Activated CD8-positive, alpha-beta T cell treated with anti-CD3 and anti-CD28 coated beads for 36 hours (primary cell): ENCODE results near the gene PTPRN2. TPM values are rescaled to one million over a fixed set of nuclear protein-coding genes. Genes with fewer than 3 reads are reported as not detected.

ENCODE experiments used
- ATAC-seq: fragments of 200-7000 bp; cut with Tn5 transposase; one replicate; pipeline ENCODE4 v1.10.0; 2021; ENCODE audit warnings: mild to moderate bottlenecking, moderate library complexity
- CTCF ChIA-PET: fragments of 350-600 bp; sonication (Branson Sonifier 250); formaldehyde crosslinking; loops from one replicate; lab custom pipeline; 2021; ENCODE audit warnings: antibody characterized with exemption; lab: Charles Lee
- POLR2A ChIA-PET: fragments of 350-600 bp; sonication (Branson Sonifier 250); formaldehyde crosslinking; loops from one replicate; lab custom pipeline; 2021; ENCODE audit warnings: antibody characterized with exemption; lab: Charles Lee
- DNase-seq: peaks from one replicate; pipeline ENCODE4 v3.0.0-alpha.2; 2020
- H3K27ac Mint-ChIP-seq: one replicate; pipeline ENCODE4 v1.8.0; 2021; ENCODE audit warnings: mild to moderate bottlenecking, mixed read lengths
- H3K27me3 Mint-ChIP-seq: one replicate; pipeline ENCODE4 v1.8.0; 2021; ENCODE audit warnings: mixed read lengths
- H3K36me3 Mint-ChIP-seq: one replicate; pipeline ENCODE4 v1.8.0; 2021; ENCODE audit warnings: low read depth, mixed read lengths
- H3K4me1 Mint-ChIP-seq: one replicate; pipeline ENCODE4 v1.8.0; 2021; ENCODE audit warnings: low read depth, mixed read lengths
- H3K4me3 Mint-ChIP-seq: one replicate; pipeline ENCODE4 v1.8.0; 2021; ENCODE audit warnings: mild to moderate bottlenecking, moderate library complexity, mixed read lengths
- H3K9me3 Mint-ChIP-seq: one replicate; pipeline ENCODE4 v1.8.0; 2021; ENCODE audit warnings: mixed read lengths
- intact Hi-C: fragments of 100-400 bp; cut with micrococcal nuclease; formaldehyde crosslinking; loops from one replicate; pipeline ENCODE4 v1.10.0; 2022
- total RNA-seq, 2 experiments: library from RNA; stranded (reverse); gene quantifications; one replicate each; pipeline ENCODE4 v1.2.3, GENCODE V29; 2021
- TF ChIP-seq, protein P1 (sequence below): fragments of 200-600 bp; IDR thresholded peaks from one replicate; pipeline ENCODE4 v1.8.0; 2022; ENCODE audit warnings: antibody characterized with exemption, mild to moderate bottlenecking

PTPRN2 gene
- total RNA-seq, 2 experiments from 2014 or later, result 0.49 to 0.65 TPM

DNA sequence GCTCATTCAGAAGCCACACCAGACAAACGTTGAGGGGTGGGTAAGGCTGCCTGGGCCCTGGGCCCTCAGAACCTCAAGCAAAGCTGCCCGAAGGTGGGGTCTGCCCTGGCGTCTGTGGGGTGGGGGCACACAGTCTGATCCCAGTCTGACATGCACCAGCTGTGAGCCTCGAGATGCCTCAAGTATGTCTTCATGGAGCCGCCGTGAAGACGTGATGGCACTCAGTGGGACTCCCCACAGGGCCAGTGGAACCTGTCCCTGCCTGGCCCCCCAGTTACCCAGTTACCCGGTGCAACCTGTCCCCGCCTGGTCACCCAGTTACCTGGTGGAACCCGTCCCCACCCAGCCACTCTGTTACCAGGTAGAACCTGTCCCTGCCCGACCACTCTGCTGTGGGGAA is 351.2 kb downstream of the PTPRN2 start:
- Mint-ChIP-seq H3K4me1 (no peaks in the 10 kb centered on the region), H3K36me3 (no peaks in the 10 kb centered on the region), H3K27ac (no peak overlapping the region), H3K9me3 (peaks cover 12% of the 10 kb centered on the region), H3K4me3 (no peak overlapping the region), H3K27me3 (peaks cover 1% of the 10 kb centered on the region)
- intact Hi-C loops, result no loop called here
- TF ChIP-seq, protein P1, sequence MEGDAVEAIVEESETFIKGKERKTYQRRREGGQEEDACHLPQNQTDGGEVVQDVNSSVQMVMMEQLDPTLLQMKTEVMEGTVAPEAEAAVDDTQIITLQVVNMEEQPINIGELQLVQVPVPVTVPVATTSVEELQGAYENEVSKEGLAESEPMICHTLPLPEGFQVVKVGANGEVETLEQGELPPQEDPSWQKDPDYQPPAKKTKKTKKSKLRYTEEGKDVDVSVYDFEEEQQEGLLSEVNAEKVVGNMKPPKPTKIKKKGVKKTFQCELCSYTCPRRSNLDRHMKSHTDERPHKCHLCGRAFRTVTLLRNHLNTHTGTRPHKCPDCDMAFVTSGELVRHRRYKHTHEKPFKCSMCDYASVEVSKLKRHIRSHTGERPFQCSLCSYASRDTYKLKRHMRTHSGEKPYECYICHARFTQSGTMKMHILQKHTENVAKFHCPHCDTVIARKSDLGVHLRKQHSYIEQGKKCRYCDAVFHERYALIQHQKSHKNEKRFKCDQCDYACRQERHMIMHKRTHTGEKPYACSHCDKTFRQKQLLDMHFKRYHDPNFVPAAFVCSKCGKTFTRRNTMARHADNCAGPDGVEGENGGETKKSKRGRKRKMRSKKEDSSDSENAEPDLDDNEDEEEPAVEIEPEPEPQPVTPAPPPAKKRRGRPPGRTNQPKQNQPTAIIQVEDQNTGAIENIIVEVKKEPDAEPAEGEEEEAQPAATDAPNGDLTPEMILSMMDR, result no peak
- ChIA-PET POLR2A (no interaction called here), CTCF (no interaction called here)
- ATAC-seq (no peak), DNase-seq (no peak)

GRCh38 chr7:158235862-158236261 is 351.8 kb downstream of the PTPRN2 start:
- H3K36me3 Mint-ChIP-seq, result no peaks in the 10 kb centered on the region
- ATAC-seq (no peak), DNase-seq (no peak)
- H3K27ac Mint-ChIP-seq, result no peak overlapping the region
- TF ChIP-seq, protein P1, result no peak
- CTCF ChIA-PET, result no interaction called here
- no peaks in the 10 kb centered on the region for H3K4me1 Mint-ChIP-seq
- peaks cover 12% of the 10 kb centered on the region for H3K9me3 Mint-ChIP-seq
- intact Hi-C loops, result no loop called here
- POLR2A ChIA-PET, result no interaction called here
- peaks cover 1% of the 10 kb centered on the region for H3K27me3 Mint-ChIP-seq
- no peak overlapping the region for H3K4me3 Mint-ChIP-seq

DNA sequence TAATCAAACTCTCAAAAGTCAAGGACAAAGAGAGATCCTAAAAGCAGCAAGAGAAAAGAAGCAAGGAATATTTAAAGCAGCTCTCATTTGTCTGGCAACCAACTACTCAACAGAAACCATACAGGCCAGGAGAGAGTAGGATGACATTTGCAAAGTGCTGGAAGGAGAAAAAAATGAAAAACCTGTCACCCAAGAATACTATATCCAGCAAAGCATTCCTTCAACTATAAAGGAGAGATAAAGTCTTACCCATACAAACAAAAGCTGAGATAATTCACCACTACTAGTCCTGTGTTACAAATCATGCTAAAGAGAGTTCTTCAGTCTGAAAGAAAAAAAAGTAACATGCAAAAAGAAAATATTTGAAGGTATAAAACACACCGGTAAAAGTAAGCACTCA is 357.7 kb downstream of the PTPRN2 start:
- TF ChIP-seq, protein P1, result no peak
- no peaks in the 10 kb centered on the region for H3K36me3 Mint-ChIP-seq
- no peak overlapping the region for H3K27ac Mint-ChIP-seq
- ChIA-PET CTCF (no interaction called here), POLR2A (no interaction called here)
- ATAC-seq, result no peak
- intact Hi-C loops, result no loop called here
- peaks cover 25% of the 10 kb centered on the region for H3K9me3 Mint-ChIP-seq
- no peak for DNase-seq
- H3K27me3 Mint-ChIP-seq, result peaks cover 5% of the 10 kb centered on the region
- no peak overlapping the region for H3K4me3 Mint-ChIP-seq
- no peaks in the 10 kb centered on the region for H3K4me1 Mint-ChIP-seq

GRCh38 chr7:158228986-158229385 is 358.6 kb downstream of the PTPRN2 start:
- Mint-ChIP-seq H3K9me3 (peaks cover 21% of the 10 kb centered on the region), H3K36me3 (no peaks in the 10 kb centered on the region), H3K27me3 (peaks cover 8% of the 10 kb centered on the region), H3K27ac (no peak overlapping the region), H3K4me3 (no peak overlapping the region), H3K4me1 (no peaks in the 10 kb centered on the region)
- TF ChIP-seq, protein P1, result no peak
- ChIA-PET POLR2A (no interaction called here), CTCF (no interaction called here)
- intact Hi-C loops, result no loop called here
- ATAC-seq, result no peak
- no peak for DNase-seq

DNA sequence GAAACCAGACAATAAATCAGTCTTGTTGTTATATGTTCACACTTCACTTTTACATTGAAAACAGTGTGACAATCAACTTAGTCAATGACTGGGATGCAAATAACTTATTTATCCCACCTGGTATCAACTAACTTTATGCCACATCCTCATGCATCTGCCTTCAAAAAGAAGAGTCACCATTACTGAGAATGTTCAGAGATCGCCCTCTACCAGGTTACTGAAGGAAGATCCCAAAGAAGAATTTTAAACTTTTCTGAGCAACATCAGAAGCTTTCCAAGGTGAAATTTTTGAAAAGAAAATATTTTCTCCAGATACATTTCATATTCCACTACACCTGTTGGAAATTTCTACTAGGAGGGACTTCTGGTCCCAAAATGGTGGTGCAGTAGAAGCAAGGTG is 359.5 kb downstream of the PTPRN2 start:
- Mint-ChIP-seq H3K36me3 (no peaks in the 10 kb centered on the region), H3K27ac (no peak overlapping the region), H3K9me3 (peaks cover 19% of the 10 kb centered on the region), H3K4me1 (no peaks in the 10 kb centered on the region), H3K4me3 (no peak overlapping the region), H3K27me3 (peaks cover 9% of the 10 kb centered on the region)
- intact Hi-C loops, result no loop called here
- ATAC-seq, result no peak
- ChIA-PET CTCF (no interaction called here), POLR2A (no interaction called here)
- DNase-seq, result no peak
- TF ChIP-seq, protein P1, result no peak
